Hepatocyte (in vitro differentiated cells): ENCODE measurements around the gene AK2.

ENCODE experiments used
- CTCF ChIP-seq: fragments of 200-600 bp; sonication (generic); IDR thresholded peaks from 2 replicates; pipeline ENCODE4 v1.5.1; 2016; ENCODE audit warnings: antibody characterized with exemption, mild to moderate bottlenecking; ENCODE audit not compliant: poor library complexity
- EZH2 ChIP-seq: fragments of 200-600 bp; sonication (generic); IDR thresholded peaks from 2 replicates; pipeline ENCODE4 v1.6.1; 2016; ENCODE audit warnings: antibody characterized with exemption, mild to moderate bottlenecking, borderline replicate concordance

- no peak for TF ChIP-seq CTCF
- TF ChIP-seq EZH2, result no peak
These were observed 51.5 kb downstream of the AK2 start for GRCh38 chr1:32985226-32985625.
